RWPE2 (cell line): ENCODE measurements around the gene NHERF2.

ENCODE experiments used
- ATAC-seq: fragments of 200-7000 bp; cut with Tn5 transposase; 3 replicates; pipeline ENCODE4 v1.9.1; 2021; ENCODE audit warnings: low read depth
- DNase-seq: peaks from one replicate; pipeline ENCODE4 v3.0.0-alpha.2; 2020; ENCODE audit warnings: low spot score
- H3K27ac ChIP-seq: fragments of 450-650 bp; 2 replicates; pipeline ENCODE4 v1.5.1; 2017; ENCODE audit warnings: mild to moderate bottlenecking; ENCODE audit not compliant: poor library complexity, severe bottlenecking
- H3K27me3 ChIP-seq: fragments of 250-450 bp; sonication (Bioruptor Pico); 2 replicates; pipeline ENCODE4 v1.5.1; 2021; ENCODE audit warnings: mild to moderate bottlenecking, moderate library complexity; ENCODE audit not compliant: insufficient read depth, poor library complexity, severe bottlenecking
- H3K36me3 ChIP-seq: fragments of 250-450 bp; sonication (Bioruptor Pico); 2 replicates; pipeline ENCODE4 v1.5.1; 2020; ENCODE audit warnings: low read depth, mild to moderate bottlenecking, moderate library complexity
- H3K4me1 ChIP-seq: fragments of 250-450 bp; sonication (Bioruptor Pico); 2 replicates; pipeline ENCODE4 v1.5.1; 2021; ENCODE audit warnings: mild to moderate bottlenecking, moderate library complexity; ENCODE audit not compliant: insufficient read depth, poor library complexity, severe bottlenecking
- H3K4me3 ChIP-seq: fragments of 250-450 bp; sonication (Bioruptor Pico); 2 replicates; pipeline ENCODE4 v1.5.1; 2021; ENCODE audit warnings: mild to moderate bottlenecking, moderate library complexity; ENCODE audit not compliant: severe bottlenecking
- H3K9me3 ChIP-seq: fragments of 250-450 bp; sonication (Bioruptor Pico); 2 replicates; pipeline ENCODE4 v1.5.1; 2021; ENCODE audit warnings: mild to moderate bottlenecking, moderate library complexity; ENCODE audit not compliant: severe bottlenecking
- TF ChIP-seq, protein P1 (sequence below): fragments of 450-650 bp; IDR thresholded peaks from one replicate; pipeline ENCODE4 v1.5.1; 2017; ENCODE audit warnings: mild to moderate bottlenecking, moderate library complexity; ENCODE audit not compliant: poor library complexity, severe bottlenecking

NHERF2 gene

GRCh38 chr16:2066139-2066538 is 39.4 kb downstream of the NHERF2 start:
- Histone ChIP-seq H3K9me3 (no peaks in the 10 kb centered on the region), H3K4me1 (no peaks in the 10 kb centered on the region), H3K36me3 (peaks cover 32% of the 10 kb centered on the region), H3K27me3 (no peaks in the 10 kb centered on the region), H3K4me3 (no peak overlapping the region), H3K27ac (no peak overlapping the region)
- no peak for ATAC-seq
- TF ChIP-seq, protein P1, sequence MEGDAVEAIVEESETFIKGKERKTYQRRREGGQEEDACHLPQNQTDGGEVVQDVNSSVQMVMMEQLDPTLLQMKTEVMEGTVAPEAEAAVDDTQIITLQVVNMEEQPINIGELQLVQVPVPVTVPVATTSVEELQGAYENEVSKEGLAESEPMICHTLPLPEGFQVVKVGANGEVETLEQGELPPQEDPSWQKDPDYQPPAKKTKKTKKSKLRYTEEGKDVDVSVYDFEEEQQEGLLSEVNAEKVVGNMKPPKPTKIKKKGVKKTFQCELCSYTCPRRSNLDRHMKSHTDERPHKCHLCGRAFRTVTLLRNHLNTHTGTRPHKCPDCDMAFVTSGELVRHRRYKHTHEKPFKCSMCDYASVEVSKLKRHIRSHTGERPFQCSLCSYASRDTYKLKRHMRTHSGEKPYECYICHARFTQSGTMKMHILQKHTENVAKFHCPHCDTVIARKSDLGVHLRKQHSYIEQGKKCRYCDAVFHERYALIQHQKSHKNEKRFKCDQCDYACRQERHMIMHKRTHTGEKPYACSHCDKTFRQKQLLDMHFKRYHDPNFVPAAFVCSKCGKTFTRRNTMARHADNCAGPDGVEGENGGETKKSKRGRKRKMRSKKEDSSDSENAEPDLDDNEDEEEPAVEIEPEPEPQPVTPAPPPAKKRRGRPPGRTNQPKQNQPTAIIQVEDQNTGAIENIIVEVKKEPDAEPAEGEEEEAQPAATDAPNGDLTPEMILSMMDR: no peak
- no peak for DNase-seq

DNA sequence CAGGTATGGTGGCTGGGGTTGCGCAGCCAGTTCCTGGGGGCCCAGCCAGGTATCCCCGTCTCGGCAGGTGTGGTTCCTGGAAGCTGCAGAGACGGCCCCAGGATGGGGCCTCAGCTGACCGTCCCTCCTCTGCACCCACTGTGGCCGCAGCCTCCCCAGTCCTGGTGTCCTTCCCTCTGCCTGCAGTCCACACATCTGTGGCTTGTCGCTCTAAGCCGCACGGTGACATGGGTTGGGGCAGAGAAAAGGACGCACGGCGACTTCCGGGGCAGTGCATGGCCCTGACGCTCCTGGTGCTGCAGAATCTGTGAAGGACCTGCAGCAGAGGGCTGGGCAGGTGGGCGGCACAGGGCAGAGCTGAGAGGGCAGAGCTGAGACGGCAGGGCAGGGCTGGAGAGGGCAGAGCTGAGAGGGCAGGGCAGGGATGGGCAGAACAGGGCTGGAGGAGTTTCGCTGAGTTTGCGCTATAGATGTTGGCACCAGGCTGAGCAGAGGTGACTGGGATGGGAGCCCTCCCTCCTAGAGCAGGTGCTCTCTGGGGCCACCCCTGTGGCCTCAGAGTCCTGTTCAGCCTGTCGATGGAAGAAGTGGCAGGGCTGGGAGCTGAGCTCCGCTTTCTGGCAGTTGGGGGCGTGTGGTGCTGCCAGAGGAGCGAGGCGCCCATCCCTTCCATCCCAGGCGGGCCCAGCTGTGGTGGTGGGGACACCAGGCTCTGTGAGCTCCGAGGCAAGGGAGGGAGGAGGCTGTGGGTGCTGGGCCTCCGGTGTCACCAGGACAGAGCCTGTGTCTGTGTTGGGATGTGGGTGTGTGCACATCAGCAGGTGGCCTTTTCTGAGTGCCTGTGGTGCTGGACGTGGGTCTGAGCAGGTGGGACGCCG is 44.1 kb downstream of the NHERF2 start:
- TF ChIP-seq, protein P1: no peak
- no peak overlapping the region for H3K27ac ChIP-seq
- H3K9me3 ChIP-seq: no peaks in the 10 kb centered on the region
- H3K4me3 ChIP-seq: no peak overlapping the region
- H3K36me3 ChIP-seq: peaks cover 34% of the 10 kb centered on the region
- no peak for ATAC-seq
- no peaks in the 10 kb centered on the region for H3K27me3 ChIP-seq
- DNase-seq: no peak
- no peaks in the 10 kb centered on the region for H3K4me1 ChIP-seq

- Histone ChIP-seq H3K4me3 (no peak overlapping the region), H3K9me3 (no peaks in the 10 kb centered on the region), H3K4me1 (no peaks in the 10 kb centered on the region), H3K36me3 (peaks cover 29% of the 10 kb centered on the region), H3K27ac (no peak overlapping the region), H3K27me3 (no peaks in the 10 kb centered on the region)
- TF ChIP-seq, protein P1: no peak
- DNase-seq (no peak), ATAC-seq (no peak)
Observed at GRCh38 chr16:2071454-2072202, 44.9 kb downstream of the NHERF2 start.

GRCh38 chr16:2072926-2073325 is 46.2 kb downstream of the NHERF2 start:
- H3K27ac ChIP-seq: no peak overlapping the region
- TF ChIP-seq, protein P1: no peak
- H3K27me3 ChIP-seq: no peaks in the 10 kb centered on the region
- H3K36me3 ChIP-seq: peaks cover 27% of the 10 kb centered on the region
- no peaks in the 10 kb centered on the region for H3K9me3 ChIP-seq
- no peak for ATAC-seq
- no peak for DNase-seq
- H3K4me1 ChIP-seq: no peaks in the 10 kb centered on the region
- no peak overlapping the region for H3K4me3 ChIP-seq

GRCh38 chr16:2074071-2074470 is 47.4 kb downstream of the NHERF2 start:
- DNase-seq (no peak), ATAC-seq (no peak)
- Histone ChIP-seq H3K4me1 (no peaks in the 10 kb centered on the region), H3K36me3 (peaks cover 22% of the 10 kb centered on the region), H3K4me3 (no peak overlapping the region), H3K27me3 (no peaks in the 10 kb centered on the region), H3K27ac (no peak overlapping the region), H3K9me3 (no peaks in the 10 kb centered on the region)
- TF ChIP-seq, protein P1: no peak
